DOHH2 (cell line): Measurements from ENCODE around the gene GFER.

Experiments used
- H3F3A ChIP-seq: fragments of 200-600 bp; sonication (generic), shearing (Covaris generic); 2 replicates; pipeline ENCODE4 v1.6.0; 2016; ENCODE audit warnings: antibody characterized with exemption, mild to moderate bottlenecking; ENCODE audit not compliant: control insufficient read depth, insufficient read depth
- H3K27ac ChIP-seq: fragments of 200-600 bp; sonication (generic); 2 replicates; pipeline ENCODE4 v1.5.1; 2014; ENCODE audit warnings: low read depth, mild to moderate bottlenecking, low read length, moderate library complexity
- H3K27me3 ChIP-seq: fragments of 200-600 bp; sonication (generic); 2 replicates; pipeline ENCODE4 v1.6.1; 2014; ENCODE audit warnings: mild to moderate bottlenecking, low read length, mixed read lengths; ENCODE audit not compliant: control insufficient read depth
- H3K36me3 ChIP-seq: fragments of 200-600 bp; sonication (generic); 2 replicates; pipeline ENCODE4 v1.6.1; 2014; ENCODE audit warnings: mild to moderate bottlenecking, low read length, moderate library complexity, mixed read lengths; ENCODE audit not compliant: control insufficient read depth
- H3K4me1 ChIP-seq: fragments of 200-600 bp; sonication (generic); 2 replicates; pipeline ENCODE4 v1.6.1; 2014; ENCODE audit warnings: mild to moderate bottlenecking, low read length, mixed read lengths; ENCODE audit not compliant: control insufficient read depth
- H3K4me2 ChIP-seq: fragments of 200-600 bp; sonication (generic); 2 replicates; pipeline ENCODE4 v1.6.0; 2014; ENCODE audit warnings: mild to moderate bottlenecking, low read length, moderate library complexity
- H3K4me3 ChIP-seq: fragments of 200-600 bp; sonication (generic); 2 replicates; pipeline ENCODE4 v1.5.1; 2014; ENCODE audit warnings: mild to moderate bottlenecking, low read length, mixed read lengths
- H3K79me2 ChIP-seq: fragments of 200-600 bp; sonication (generic); 2 replicates; pipeline ENCODE4 v1.6.1; 2014; ENCODE audit warnings: mild to moderate bottlenecking, low read length, mixed read lengths; ENCODE audit not compliant: control insufficient read depth
- H3K9me2 ChIP-seq: fragments of 200-600 bp; sonication (generic); replicated peaks from 2 replicates; pipeline ENCODE4 v1.6.1; 2014; ENCODE audit warnings: mild to moderate bottlenecking, low read length, mixed read lengths; ENCODE audit not compliant: control insufficient read depth
- H3K9me3 ChIP-seq: fragments of 200-600 bp; sonication (generic); 2 replicates; pipeline ENCODE4 v1.6.1; 2014; ENCODE audit warnings: antibody characterized with exemption, low read length, mixed read lengths; ENCODE audit not compliant: control insufficient read depth, insufficient read depth
- H4K20me1 ChIP-seq: fragments of 200-600 bp; sonication (generic); 2 replicates; pipeline ENCODE4 v1.6.0; 2014; ENCODE audit warnings: low read depth, mild to moderate bottlenecking, antibody characterized with exemption, low read length, moderate library complexity; ENCODE audit not compliant: control insufficient read depth, insufficient read depth
- CTCF ChIP-seq: fragments of 200-600 bp; sonication (generic); IDR thresholded peaks from one replicate; pipeline ENCODE4 v1.5.1; 2014; ENCODE audit warnings: antibody characterized with exemption, mild to moderate bottlenecking, low read depth, low read length; ENCODE audit not compliant: poor library complexity, severe bottlenecking
- EZH2phosphoT487 ChIP-seq: fragments of 200-600 bp; sonication (generic); IDR thresholded peaks from 2 replicates; pipeline ENCODE4 v1.6.1; 2017; ENCODE audit warnings: borderline replicate concordance, mild to moderate bottlenecking, antibody characterized with exemption, low read length, moderate library complexity, mixed read lengths

The GFER gene

GRCh38 chr16:2019921-2020831, 36.2 kb downstream of the GFER start:
- H3K4me2 ChIP-seq = no peak overlapping the region
- no peak for TF ChIP-seq CTCF
- TF ChIP-seq EZH2phosphoT487 = no peak
- H3K4me1 ChIP-seq = peaks cover 12% of the 10 kb centered on the region
- H3K9me3 ChIP-seq = no peaks in the 10 kb centered on the region
- no peaks in the 10 kb centered on the region; the same call in 1 of the 2 replicates for H3F3A ChIP-seq
- no peaks in the 10 kb centered on the region for H4K20me1 ChIP-seq
- no peaks in the 10 kb centered on the region for H3K9me2 ChIP-seq
- H3K4me3 ChIP-seq = no peak overlapping the region
- H3K27me3 ChIP-seq = peaks cover 34% of the 10 kb centered on the region
- H3K36me3 ChIP-seq = no peaks in the 10 kb centered on the region
- no peak overlapping the region for H3K27ac ChIP-seq
- H3K79me2 ChIP-seq = no peaks in the 10 kb centered on the region

GRCh38 chr16:2022723-2023091, 38.7 kb downstream of the GFER start:
- Histone ChIP-seq H3K9me3 (no peaks in the 10 kb centered on the region), H3K4me1 (peaks cover 19% of the 10 kb centered on the region), H3K4me2 (peak overlapping the region; percentile 81), H3K4me3 (peak overlapping the region; percentile 58), H3K27ac (no peak overlapping the region), H3K9me2 (no peaks in the 10 kb centered on the region), H3K79me2 (no peaks in the 10 kb centered on the region), H4K20me1 (no peaks in the 10 kb centered on the region), H3F3A (no peaks in the 10 kb centered on the region; the same call in 1 of the 2 replicates), H3K27me3 (peaks cover 54% of the 10 kb centered on the region), H3K36me3 (no peaks in the 10 kb centered on the region)
- TF ChIP-seq CTCF (no peak), EZH2phosphoT487 (no peak)

- H4K20me1 ChIP-seq = no peaks in the 10 kb centered on the region; the same call in 1 of the 2 replicates
- no peak overlapping the region for H3K27ac ChIP-seq
- H3K9me3 ChIP-seq = no peaks in the 10 kb centered on the region
- H3K4me2 ChIP-seq = peak overlapping the region; percentile 81
- peaks cover 19% of the 10 kb centered on the region for H3K4me1 ChIP-seq
- no peaks in the 10 kb centered on the region for H3K79me2 ChIP-seq
- H3F3A ChIP-seq = no peaks in the 10 kb centered on the region; the same call in 1 of the 2 replicates
- peaks cover 58% of the 10 kb centered on the region for H3K27me3 ChIP-seq
- TF ChIP-seq EZH2phosphoT487 (no peak), CTCF (peak; percentile 96)
- peak overlapping the region; percentile 58 for H3K4me3 ChIP-seq
- H3K9me2 ChIP-seq = no peaks in the 10 kb centered on the region
- no peaks in the 10 kb centered on the region for H3K36me3 ChIP-seq
These were observed 39.4 kb downstream of the GFER start for GRCh38 chr16:2023092-2024031.
